GM12878 (cell line): ENCODE data around the gene SLC39A5. TPM values are rescaled to one million over a fixed set of nuclear protein-coding genes. Genes with fewer than 3 reads are reported as not detected.
A peak's percentile ranks its signal among the peaks of the same experiment; 100 is the strongest.

Source experiments
- ATAC-seq: fragments of 200-7000 bp; cut with Tn5 transposase; 3 replicates; pipeline ENCODE4 v1.9.1; 2020; ENCODE audit warnings: mild to moderate bottlenecking, moderate library complexity
- Bru-seq: library from RNA; stranded (reverse); fragments of 400-500 nt; gene quantifications from one replicate; lab custom pipeline; 2021; lab: Mats Ljungman, UMichigan
- BruChase-seq, 2 experiments: library from RNA; stranded (reverse); fragments of 400-500 nt; gene quantifications; one replicate each; lab custom pipeline; 2021; lab: Mats Ljungman, UMichigan
- BruUV-seq: library from RNA; stranded (reverse); fragments of 400-500 nt; replicated peaks from 2 replicates; lab custom pipeline; 2021; lab: Mats Ljungman, UMichigan
- CTCF ChIA-PET: fragments of 300-600 bp; sonication (Branson Sonifier 250); formaldehyde crosslinking; extraction: SDS; loops from one replicate; lab custom pipeline; 2021; ENCODE audit warnings: inconsistent platforms; lab: Yijun Ruan, JAX
- POLR2A ChIA-PET: fragments of 350-600 bp; formaldehyde crosslinking; extraction: SDS; loops from one replicate; lab custom pipeline; 2021; ENCODE audit warnings: inconsistent platforms; lab: Charles Lee
- RAD21 ChIA-PET: fragments of 300-600 bp; sonication (Branson Sonifier 250); formaldehyde crosslinking; loops from one replicate; lab custom pipeline; 2023; ENCODE audit warnings: antibody characterized with exemption; ENCODE audit not compliant: unreplicated experiment; lab: Charles Lee
- SMC1A ChIA-PET: fragments of 300-600 bp; sonication (Branson Sonifier 250); formaldehyde crosslinking; loops from one replicate; lab custom pipeline; 2023; ENCODE audit not compliant: unreplicated experiment, uncharacterized antibody; lab: Charles Lee
- DNase-seq: peaks from one replicate; pipeline ENCODE4 v3.0.0-alpha.2; 2011; ENCODE audit warnings: low read depth, low spot score
- FAIRE-seq: peaks from 3 replicates; lab custom pipeline; 2011; peaks lifted over from hg19 to GRCh38; lab: Jason Lieb, UNC
- H2AFZ ChIP-seq: 2 replicates; pipeline ENCODE4 v1.6.0; 2011; ENCODE audit warnings: low read depth, low read length, control low read depth; ENCODE audit not compliant: control insufficient read depth
- H3K27ac ChIP-seq: 2 replicates; pipeline ENCODE4 v1.5.1; 2011; ENCODE audit warnings: control low read depth; ENCODE audit not compliant: control insufficient read depth, insufficient read depth
- H3K27me3 ChIP-seq, 2 experiments: replicated peaks in 1 of 2; 2 replicates each; pipeline versions ENCODE4 v1.6.0 to v1.6.1; 2011; ENCODE audit warnings: low read length in 1 of 2; ENCODE audit not compliant: control insufficient read depth in 2 of 2, insufficient read depth in 2 of 2
- H3K36me3 ChIP-seq, 2 experiments: 2 replicates each; pipeline ENCODE4 v1.5.1; 2011; ENCODE audit warnings: low read length in 1 of 2; ENCODE audit not compliant: control insufficient read depth in 2 of 2, insufficient read depth in 2 of 2
- H3K4me1 ChIP-seq: 2 replicates; pipeline ENCODE4 v1.6.1; 2011; ENCODE audit warnings: mild to moderate bottlenecking, low read length, moderate library complexity, mixed read lengths; ENCODE audit not compliant: control insufficient read depth, insufficient read depth
- H3K4me2 ChIP-seq: 2 replicates; pipeline ENCODE4 v1.6.0; 2011; ENCODE audit warnings: control low read depth; ENCODE audit not compliant: control insufficient read depth, insufficient read depth
- H3K4me3 ChIP-seq: fragments of 200-600 bp; sonication (generic); 2 replicates; pipeline ENCODE4 v1.5.1; 2016
- H3K79me2 ChIP-seq: 2 replicates; pipeline ENCODE4 v1.6.0; 2011; ENCODE audit warnings: low read length; ENCODE audit not compliant: control insufficient read depth, insufficient read depth
- H3K9ac ChIP-seq: 2 replicates; pipeline ENCODE4 v1.8.0; 2011; ENCODE audit warnings: low read length, control low read depth, mixed read lengths; ENCODE audit not compliant: control insufficient read depth, insufficient read depth
- H3K9me3 ChIP-seq: replicated peaks from 3 replicates; pipeline ENCODE4 v1.5.1; 2011; ENCODE audit warnings: mild to moderate bottlenecking, low read length; ENCODE audit not compliant: control insufficient read depth, insufficient read depth
- H4K20me1 ChIP-seq: 2 replicates; pipeline ENCODE4 v1.6.0; 2011; ENCODE audit not compliant: control insufficient read depth, insufficient read depth
- SPI1 ChIP-seq: IDR thresholded peaks from 2 replicates; pipeline ENCODE4 v1.6.1; 2011; ENCODE audit warnings: low read depth, mild to moderate bottlenecking, low read length, moderate library complexity, borderline replicate concordance; ENCODE audit not compliant: insufficient read depth
- ZNF24 ChIP-seq: fragments of 450-650 bp; IDR thresholded peaks from 2 replicates; pipeline ENCODE4 v1.6.1; 2017; ENCODE audit warnings: antibody characterized with exemption, mild to moderate bottlenecking
- WGBS: methylation state at CpG from one replicate; pipeline ENCODE4 v1.1.6; 2016; ENCODE audit warnings: low lambda C conversion rate; ENCODE audit not compliant: insufficient replicate concordance, insufficient coverage; ENCODE audit errors: missing lambda C conversion rate; 5-methylcytosine and 5-hydroxymethylcytosine counted together
- in situ Hi-C: fragments of 300-500 bp; cut with MboI; formaldehyde crosslinking; loops from 9 replicates; pipeline ENCODE4 v1.14.3; 2018; ENCODE audit warnings: mixed read lengths
- intact Hi-C: fragments of 100-400 bp; cut with micrococcal nuclease; formaldehyde crosslinking; loops from one replicate; pipeline ENCODE4 v1.14.2; 2022; ENCODE audit not compliant: unreplicated experiment
- long read RNA-seq, 2 experiments: library from polyadenylated mRNA; unstranded; transcript quantifications; one replicate each; pipeline ENCODE4 v2.0.0, GENCODE V29; 2019 to 2020
- polyA minus RNA-seq, 3 experiments: library from RNA; depleted of rRNA, polyadenylated mRNA; stranded (reverse); fragments of >200 nt; gene quantifications; 2 replicates each; pipeline ENCODE4 v1.2.3, GENCODE V29; 2011
- polyA plus RNA-seq, 11 experiments: library from polyadenylated mRNA; depleted of rRNA in 4 of 11; unstranded in 6 of 11; stranded (reverse) in 5 of 11; fragments of >200 nt; fragmentation: Nextera tagmentation in 4 of 11; fragmentation: Illumina TruSeq in 1 of 11; extraction: Ambion mirVana in 4 of 11; extraction: Trizol in 1 of 11; gene quantifications; 1 replicate in 1 of 11; 2 replicates in 10 of 11; pipeline versions ENCODE4 v1.2.1 to v1.2.3, GENCODE V29; 2011 to 2016; ENCODE audit warnings: inconsistent platforms in 2 of 11, missing spikeins in 2 of 11, low read depth in 1 of 11
- total RNA-seq, 4 experiments: library from RNA; depleted of rRNA in 3 of 4; stranded (reverse); fragments of >200 nt in 3 of 4; fragmentation: Illumina TruSeq in 1 of 4; extraction: Trizol in 1 of 4; gene quantifications; 2 replicates each; pipeline versions ENCODE4 v1.2.1 to v1.2.3, GENCODE V29; 2013 to 2021
- TF ChIP-seq, protein P1 (sequence below): fragments of 450-650 bp; IDR thresholded peaks from 2 replicates; pipeline ENCODE4 v1.6.1; 2016; ENCODE audit warnings: mild to moderate bottlenecking

Gene SLC39A5, protein sequence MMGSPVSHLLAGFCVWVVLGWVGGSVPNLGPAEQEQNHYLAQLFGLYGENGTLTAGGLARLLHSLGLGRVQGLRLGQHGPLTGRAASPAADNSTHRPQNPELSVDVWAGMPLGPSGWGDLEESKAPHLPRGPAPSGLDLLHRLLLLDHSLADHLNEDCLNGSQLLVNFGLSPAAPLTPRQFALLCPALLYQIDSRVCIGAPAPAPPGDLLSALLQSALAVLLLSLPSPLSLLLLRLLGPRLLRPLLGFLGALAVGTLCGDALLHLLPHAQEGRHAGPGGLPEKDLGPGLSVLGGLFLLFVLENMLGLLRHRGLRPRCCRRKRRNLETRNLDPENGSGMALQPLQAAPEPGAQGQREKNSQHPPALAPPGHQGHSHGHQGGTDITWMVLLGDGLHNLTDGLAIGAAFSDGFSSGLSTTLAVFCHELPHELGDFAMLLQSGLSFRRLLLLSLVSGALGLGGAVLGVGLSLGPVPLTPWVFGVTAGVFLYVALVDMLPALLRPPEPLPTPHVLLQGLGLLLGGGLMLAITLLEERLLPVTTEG
- total RNA-seq (2013; cell fraction: nucleolus; rRNA removed): 2.6 TPM in 1 of 2 replicates, not detected in the other
- total RNA-seq (2014; rRNA removed): not detected in 2 replicates
- not detected in 2 replicates for total RNA-seq (2014; rRNA removed; fragmentation: Illumina TruSeq; extraction: Trizol)
- total RNA-seq (2021): 0.29 and 0.56 TPM in 2 replicates
- polyA plus RNA-seq (2011; ENCODE audit: low read depth): 0.28 TPM
- polyA plus RNA-seq (2011; rRNA removed): 0.15 TPM in 1 of 2 replicates, not detected in the other
- 0.07 and 0.20 TPM in 2 replicates for polyA plus RNA-seq (2011; cell fraction: cytosol; rRNA removed)
- 1.1 and 1.2 TPM in 2 replicates for polyA plus RNA-seq (2011; cell fraction: nucleus; rRNA removed)
- polyA plus RNA-seq (2012): not detected in 2 replicates
- polyA plus RNA-seq (2014; fragmentation: Illumina TruSeq; extraction: Trizol): 0.15 TPM in 1 of 2 replicates, not detected in the other
- polyA plus RNA-seq (2014; fragmentation: Nextera tagmentation; extraction: Ambion mirVana): not detected
- 0.13 TPM in 1 of 2 replicates, not detected in the other for polyA plus RNA-seq (2014; rRNA removed)
- polyA plus RNA-seq (2016; fragmentation: Nextera tagmentation; extraction: Ambion mirVana): not detected
- polyA minus RNA-seq (2011; rRNA and poly(A)+ RNA removed): not detected in 2 replicates
- polyA minus RNA-seq (2011; cell fraction: cytosol; rRNA and poly(A)+ RNA removed): not detected in 2 replicates
- not detected in 2 replicates for polyA minus RNA-seq (2011; cell fraction: nucleus; rRNA and poly(A)+ RNA removed)
- Bru-seq, nascent RNA: percentile 31 among the genes with signal in this experiment
- BruChase-seq, experiment 1, labeled RNA remaining after a 6-hour chase: percentile 20 among the genes with signal in this experiment
- BruChase-seq, experiment 2, labeled RNA remaining after a 2-hour chase: percentile 20 among the genes with signal in this experiment
- long read RNA-seq, experiment 1: 0 reads
- long read RNA-seq, experiment 2: 0 reads

GRCh38 chr12:56229916-56230431 is at the start of gene SLC39A5:
Gene SLC39A5 (plus strand): TSS chr12:56230051. CDS start chr12:56231275, 1,224 bp downstream.
- ChIA-PET CTCF (interaction anchor here (0.6 kb wide), 1 partner anchor 234 kb away, joined by 3 read pairs; no protein-coding TSS in a partner anchor), POLR2A (no interaction called here)
- TF ChIP-seq ZNF24: no peak
- TF ChIP-seq, protein P1, sequence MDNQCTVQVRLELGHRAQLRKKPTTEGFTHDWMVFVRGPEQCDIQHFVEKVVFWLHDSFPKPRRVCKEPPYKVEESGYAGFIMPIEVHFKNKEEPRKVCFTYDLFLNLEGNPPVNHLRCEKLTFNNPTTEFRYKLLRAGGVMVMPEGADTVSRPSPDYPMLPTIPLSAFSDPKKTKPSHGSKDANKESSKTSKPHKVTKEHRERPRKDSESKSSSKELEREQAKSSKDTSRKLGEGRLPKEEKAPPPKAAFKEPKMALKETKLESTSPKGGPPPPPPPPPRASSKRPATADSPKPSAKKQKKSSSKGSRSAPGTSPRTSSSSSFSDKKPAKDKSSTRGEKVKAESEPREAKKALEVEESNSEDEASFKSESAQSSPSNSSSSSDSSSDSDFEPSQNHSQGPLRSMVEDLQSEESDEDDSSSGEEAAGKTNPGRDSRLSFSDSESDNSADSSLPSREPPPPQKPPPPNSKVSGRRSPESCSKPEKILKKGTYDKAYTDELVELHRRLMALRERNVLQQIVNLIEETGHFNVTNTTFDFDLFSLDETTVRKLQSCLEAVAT: peak; percentile 69; the same call in 1 of the 2 replicates
- peak; percentile 19; the same call in 1 of the 2 replicates for TF ChIP-seq SPI1
- TF ChIP-seq, all 136 proteins: peak for 2

More at GRCh38 chr12:56229916-56230431, at the start of gene SLC39A5:
- no peaks in the 10 kb centered on the region for H3K27me3 ChIP-seq
- DNase-seq: no peak
- in situ Hi-C loops (no loop called here), intact Hi-C loops (no loop called here)
- no TSS peak for BruUV-seq
- FAIRE-seq: no peak
- ATAC-seq: no peak
- peaks cover 0 to 2% of the 10 kb centered on the region in 2 experiments; a peak in 1 of 4 replicates for H3K36me3 ChIP-seq
- WGBS: 79% methylated on average over 4 of the region's 4 CpGs
- RAD21 ChIA-PET: no interaction called here
- SMC1A ChIA-PET: no interaction called here
- no peak within 1 kb of the TSS for H3K4me2 ChIP-seq
- H3K9me3 ChIP-seq: no peaks in the 10 kb centered on the region
- H3K4me1 ChIP-seq: no peaks in the 10 kb centered on the region
- no peak within 1 kb of the TSS for H3K27ac ChIP-seq
- H3K9ac ChIP-seq: no peak within 1 kb of the TSS
- H3K4me3 ChIP-seq: no peak within 1 kb of the TSS
- no peak within 1 kb of the TSS for H2AFZ ChIP-seq
- no peaks in the 10 kb centered on the region for H4K20me1 ChIP-seq
- peaks cover 3% of the 10 kb centered on the region for H3K79me2 ChIP-seq
